OCI-LY1 (cell line): Measurements from ENCODE around the gene CD81.

Experiments
- H2AFZ ChIP-seq: fragments of 200-600 bp; sonication (generic), shearing (Covaris generic); 2 replicates; pipeline ENCODE4 v1.6.0; 2014; ENCODE audit warnings: antibody characterized with exemption, mild to moderate bottlenecking, low read length
- H3F3A ChIP-seq: fragments of 200-600 bp; sonication (generic), shearing (Covaris generic); 2 replicates; pipeline ENCODE4 v1.6.0; 2014; ENCODE audit warnings: mild to moderate bottlenecking, antibody characterized with exemption, low read length, moderate library complexity; ENCODE audit not compliant: insufficient read depth
- H3K27ac ChIP-seq: fragments of 200-600 bp; sonication (generic); 2 replicates; pipeline ENCODE4 v1.5.1; 2014; ENCODE audit warnings: low read length, mixed run types, mild to moderate bottlenecking, low read depth; ENCODE audit not compliant: poor library complexity, severe bottlenecking
- H3K27me3 ChIP-seq: fragments of 200-600 bp; sonication (generic); 2 replicates; pipeline ENCODE4 v1.6.0; 2014; ENCODE audit warnings: antibody characterized with exemption, mild to moderate bottlenecking, low read length, moderate library complexity; ENCODE audit not compliant: insufficient read depth
- H3K36me3 ChIP-seq: fragments of 200-600 bp; sonication (generic); 2 replicates; pipeline ENCODE4 v1.6.1; 2014; ENCODE audit warnings: mild to moderate bottlenecking, antibody characterized with exemption, low read length, moderate library complexity, mixed read lengths; ENCODE audit not compliant: insufficient read depth
- H3K4me1 ChIP-seq: fragments of 200-600 bp; sonication (generic); 2 replicates; pipeline ENCODE4 v1.5.1; 2014; ENCODE audit warnings: mild to moderate bottlenecking, low read length, moderate library complexity; ENCODE audit not compliant: insufficient read depth, severe bottlenecking
- H3K4me2 ChIP-seq: fragments of 200-600 bp; sonication (generic), shearing (Covaris generic); 2 replicates; pipeline ENCODE4 v1.6.1; 2014; ENCODE audit warnings: low read length
- H3K4me3 ChIP-seq: fragments of 200-600 bp; sonication (generic); 2 replicates; pipeline ENCODE4 v1.5.1; 2014; ENCODE audit warnings: low read length, low read depth, mild to moderate bottlenecking, mixed read lengths; ENCODE audit not compliant: poor library complexity, severe bottlenecking
- H3K79me2 ChIP-seq: fragments of 200-600 bp; shearing (Covaris generic); 2 replicates; pipeline ENCODE4 v1.6.1; 2016; ENCODE audit warnings: mixed run types, low read length, mixed read lengths; ENCODE audit not compliant: insufficient read depth
- H3K9ac ChIP-seq: fragments of 200-600 bp; sonication (generic), shearing (Covaris generic); 2 replicates; pipeline ENCODE4 v1.6.1; 2014; ENCODE audit warnings: mild to moderate bottlenecking, low read length, mixed read lengths
- H3K9me2 ChIP-seq: fragments of 200-600 bp; sonication (generic), shearing (Covaris generic); 2 replicates; pipeline ENCODE4 v1.6.1; 2014; ENCODE audit warnings: low read depth, mild to moderate bottlenecking, low read length, mixed read lengths
- H3K9me3 ChIP-seq: fragments of 200-600 bp; shearing (Covaris generic); 2 replicates; pipeline ENCODE4 v1.6.1; 2014; ENCODE audit warnings: low read length, mixed read lengths
- H4K20me1 ChIP-seq: fragments of 200-600 bp; sonication (generic), shearing (Covaris generic); 2 replicates; pipeline ENCODE4 v1.6.0; 2016; ENCODE audit warnings: mild to moderate bottlenecking, low read length; ENCODE audit not compliant: insufficient read depth
- CTCF ChIP-seq: fragments of 200-600 bp; sonication (generic), shearing (Covaris generic); IDR thresholded peaks from 2 replicates; pipeline ENCODE4 v1.5.1; 2017; ENCODE audit warnings: mild to moderate bottlenecking, antibody characterized with exemption, low read length, moderate library complexity, mixed read lengths
- EZH2 ChIP-seq: fragments of 200-600 bp; sonication (generic), shearing (Covaris generic); IDR thresholded peaks from 2 replicates; pipeline ENCODE4 v1.8.0; 2017; ENCODE audit warnings: borderline replicate concordance, mixed run types, mild to moderate bottlenecking, antibody characterized with exemption, low read length, moderate library complexity, mixed read lengths

Gene CD81

GRCh38 chr11:2431395-2431794 is 54.3 kb downstream of the CD81 start:
- H4K20me1 ChIP-seq, result no peaks in the 10 kb centered on the region
- no peak overlapping the region for H3K27ac ChIP-seq
- no peaks in the 10 kb centered on the region for H3K9me2 ChIP-seq
- H3K27me3 ChIP-seq, result no peaks in the 10 kb centered on the region
- TF ChIP-seq EZH2, result no peak
- no peak for TF ChIP-seq CTCF
- no peak overlapping the region for H3K9ac ChIP-seq
- H3F3A ChIP-seq, result no peaks in the 10 kb centered on the region
- H2AFZ ChIP-seq, result no peak overlapping the region
- no peaks in the 10 kb centered on the region for H3K79me2 ChIP-seq
- no peak overlapping the region for H3K4me3 ChIP-seq
- H3K36me3 ChIP-seq, result no peaks in the 10 kb centered on the region
- H3K9me3 ChIP-seq, result no peaks in the 10 kb centered on the region
- H3K4me1 ChIP-seq, result no peaks in the 10 kb centered on the region
- no peak overlapping the region for H3K4me2 ChIP-seq

DNA sequence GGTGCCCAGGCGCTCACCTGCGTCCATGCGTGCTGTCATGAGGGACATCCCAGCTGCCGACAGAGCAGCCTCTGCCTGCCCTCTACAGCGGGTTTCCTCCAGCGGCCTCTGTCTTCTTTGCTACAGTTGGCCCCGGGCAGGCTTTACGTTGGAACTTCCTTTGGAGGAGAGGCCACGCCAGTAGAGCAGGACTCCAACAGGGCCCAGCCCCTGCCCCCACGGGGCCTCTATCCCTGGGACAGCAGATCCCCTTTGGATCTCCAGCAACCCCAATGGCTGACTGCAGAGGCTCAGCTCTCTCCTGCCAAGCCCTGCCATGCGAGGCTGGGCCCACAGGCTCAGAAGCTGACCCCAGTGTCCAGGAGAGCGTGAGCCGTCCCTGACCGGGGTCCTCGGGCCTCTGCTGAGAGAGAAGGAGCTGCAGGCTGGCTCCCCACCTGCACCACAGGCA is 55.1 kb downstream of the CD81 start:
- Histone ChIP-seq H4K20me1 (no peaks in the 10 kb centered on the region), H3K79me2 (no peaks in the 10 kb centered on the region), H2AFZ (no peak overlapping the region), H3K27me3 (no peaks in the 10 kb centered on the region), H3K4me2 (no peak overlapping the region), H3K36me3 (no peaks in the 10 kb centered on the region), H3K9me3 (no peaks in the 10 kb centered on the region), H3K4me3 (no peak overlapping the region), H3F3A (no peaks in the 10 kb centered on the region), H3K9me2 (no peaks in the 10 kb centered on the region), H3K4me1 (no peaks in the 10 kb centered on the region), H3K9ac (no peak overlapping the region), H3K27ac (no peak overlapping the region)
- TF ChIP-seq CTCF, result no peak
- no peak for TF ChIP-seq EZH2

GRCh38 chr11:2432628-2433071 is 55.5 kb downstream of the CD81 start:
- Histone ChIP-seq H3K9me3 (no peaks in the 10 kb centered on the region), H3K9ac (no peak overlapping the region), H3K4me3 (no peak overlapping the region), H2AFZ (no peak overlapping the region), H3K4me2 (no peak overlapping the region), H3K36me3 (no peaks in the 10 kb centered on the region), H4K20me1 (no peaks in the 10 kb centered on the region), H3K4me1 (no peaks in the 10 kb centered on the region), H3F3A (no peaks in the 10 kb centered on the region), H3K79me2 (no peaks in the 10 kb centered on the region), H3K27ac (no peak overlapping the region), H3K27me3 (no peaks in the 10 kb centered on the region), H3K9me2 (no peaks in the 10 kb centered on the region)
- no peak for TF ChIP-seq CTCF
- TF ChIP-seq EZH2, result no peak
